Measurements from ENCODE around the gene INPP5D.

The INPP5D gene

GRCh38 chr2:233088972-233089345, 28.8 kb downstream of the INPP5D start:
- in situ Hi-C loops (cut with HindIII; ENCODE audit: low sequenced_read_pairs) = loop anchor here (25.0 kb wide), 1 partner anchor 102 kb away; no protein-coding TSS in a partner anchor

- in situ Hi-C loops (cut with HindIII; ENCODE audit: low sequenced_read_pairs) = loop anchor here (25.0 kb wide), 1 partner anchor 103 kb away; no protein-coding TSS in a partner anchor
Measured at GRCh38 chr2:233089851-233090250, 29.7 kb downstream of the INPP5D start.

- in situ Hi-C loops (cut with HindIII; ENCODE audit: low sequenced_read_pairs) = loop anchor here (25.0 kb wide), 1 partner anchor 104 kb away; no protein-coding TSS in a partner anchor
Measured at GRCh38 chr2:233090879-233091278, 30.7 kb downstream of the INPP5D start.

- in situ Hi-C loops (cut with HindIII; ENCODE audit: low sequenced_read_pairs) = loop anchor here (25.0 kb wide), 1 partner anchor 104 kb away; no protein-coding TSS in a partner anchor
Measured at GRCh38 chr2:233091595-233092375, 31.6 kb downstream of the INPP5D start.

- in situ Hi-C loops (cut with HindIII; ENCODE audit: low sequenced_read_pairs) = loop anchor here (25.0 kb wide), 1 partner anchor 105 kb away; no protein-coding TSS in a partner anchor
Measured at GRCh38 chr2:233092432-233093165, 32.5 kb downstream of the INPP5D start.

GRCh38 chr2:233093166-233093448, 33.0 kb downstream of the INPP5D start:
- in situ Hi-C loops (cut with HindIII; ENCODE audit: low sequenced_read_pairs) = loop anchor here (25.0 kb wide), 1 partner anchor 106 kb away; no protein-coding TSS in a partner anchor

GRCh38 chr2:233093721-233094120, 33.6 kb downstream of the INPP5D start:
- in situ Hi-C loops (cut with HindIII; ENCODE audit: low sequenced_read_pairs) = loop anchor here (25.0 kb wide), 1 partner anchor 106 kb away; no protein-coding TSS in a partner anchor

- in situ Hi-C loops (cut with HindIII; ENCODE audit: low sequenced_read_pairs) = loop anchor here (25.0 kb wide), 1 partner anchor 107 kb away; no protein-coding TSS in a partner anchor
Measured at GRCh38 chr2:233094614-233095013, 34.5 kb downstream of the INPP5D start.

GRCh38 chr2:233096006-233096405, 35.9 kb downstream of the INPP5D start:
- in situ Hi-C loops (cut with HindIII; ENCODE audit: low sequenced_read_pairs) = loop anchor here (25.0 kb wide), 1 partner anchor 109 kb away; no protein-coding TSS in a partner anchor

- in situ Hi-C loops (cut with HindIII; ENCODE audit: low sequenced_read_pairs) = loop anchor here (25.0 kb wide), 1 partner anchor 111 kb away; no protein-coding TSS in a partner anchor
Measured at GRCh38 chr2:233098618-233099017, 38.5 kb downstream of the INPP5D start.

- in situ Hi-C loops (cut with HindIII; ENCODE audit: low sequenced_read_pairs) = loop anchor here (25.0 kb wide), 1 partner anchor 113 kb away; no protein-coding TSS in a partner anchor
Measured at GRCh38 chr2:233099820-233100191, 39.7 kb downstream of the INPP5D start.

GRCh38 chr2:233100192-233100998, 40.3 kb downstream of the INPP5D start:
- in situ Hi-C loops (cut with HindIII; ENCODE audit: low sequenced_read_pairs) = no loop called here

- in situ Hi-C loops (cut with HindIII; ENCODE audit: low sequenced_read_pairs) = no loop called here
Measured at GRCh38 chr2:233101141-233101540, 41.0 kb downstream of the INPP5D start.

- in situ Hi-C loops (cut with HindIII; ENCODE audit: low sequenced_read_pairs) = no loop called here
Measured at GRCh38 chr2:233101816-233102215, 41.7 kb downstream of the INPP5D start.

GRCh38 chr2:233105156-233105895, 45.2 kb downstream of the INPP5D start:
- in situ Hi-C loops (cut with HindIII; ENCODE audit: low sequenced_read_pairs) = no loop called here

GRCh38 chr2:233105930-233106329, 45.8 kb downstream of the INPP5D start:
- in situ Hi-C loops (cut with HindIII; ENCODE audit: low sequenced_read_pairs) = no loop called here

GRCh38 chr2:233107011-233107410, 46.9 kb downstream of the INPP5D start:
- in situ Hi-C loops (cut with HindIII; ENCODE audit: low sequenced_read_pairs) = no loop called here

- in situ Hi-C loops (cut with HindIII; ENCODE audit: low sequenced_read_pairs) = no loop called here
Measured at GRCh38 chr2:233107831-233108300, 47.7 kb downstream of the INPP5D start.

- in situ Hi-C loops (cut with HindIII; ENCODE audit: low sequenced_read_pairs) = no loop called here
Measured at GRCh38 chr2:233108611-233109490, 48.7 kb downstream of the INPP5D start.

All from DLD1 (cell line).